ENCODE measurements around the gene PFKFB3. TPM values are rescaled to one million over a fixed set of nuclear protein-coding genes. Genes with fewer than 3 reads are reported as not detected.

PFKFB3 gene
- total and polyA plus RNA-seq, 4 donors, result 11.4 to 234 (median 66.3) TPM

DNA sequence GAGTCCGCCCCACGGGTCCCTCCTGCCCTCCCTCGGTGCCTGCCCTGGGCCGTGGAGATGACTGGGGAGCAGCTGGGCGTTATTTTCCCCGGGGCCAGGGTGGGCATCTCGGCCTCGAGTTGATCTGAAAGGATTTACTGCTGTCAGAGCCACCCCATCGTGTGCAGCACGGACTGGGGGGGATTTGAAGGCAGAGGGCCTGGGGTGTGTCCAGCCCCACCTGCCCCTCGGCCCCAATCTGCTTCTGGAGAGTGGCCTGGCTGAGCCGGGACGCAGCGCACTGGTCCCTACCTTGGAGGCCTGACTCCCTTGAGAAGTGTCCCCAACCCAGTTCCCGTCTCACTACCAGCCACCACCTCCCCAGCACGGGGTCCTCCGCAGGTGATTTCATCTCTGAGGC, 24.2 kb upstream of the PFKFB3 start:
- Histone ChIP-seq H3K4me1 (ENCODE audit: control insufficient read depth in 5 of 5, insufficient read depth in 5 of 5, low read length in 5 of 5) (peaks cover 0 to 17% (median 3%) of the 10 kb centered on the region in 5 donors), H3K4me3 (no peak overlapping the region), H3K27me3 (ENCODE audit: control insufficient read depth in 3 of 3, insufficient read depth in 3 of 3, low read length in 2 of 3) (no peaks in the 10 kb centered on the region), H3K9ac (ENCODE audit: insufficient read depth in 1 of 2, low read length in 2 of 2) (no peak overlapping the region), H3K9me3 (ENCODE audit: control insufficient read depth in 4 of 4, insufficient read depth in 3 of 4, low read length in 3 of 4) (no peaks in the 10 kb centered on the region), H3K27ac (ENCODE audit: low read depth in 1 of 2, low read length in 1 of 2) (no peak overlapping the region), H3K36me3 (ENCODE audit: control insufficient read depth in 4 of 4, insufficient read depth in 4 of 4, low read length in 4 of 4) (no peaks in the 10 kb centered on the region)
- WGBS, 2 donors, result 75 to 83% methylated on average over 15 to 17 of the region's 17 CpGs
- DNase-seq (no peak), ATAC-seq (ENCODE audit: insufficient read depth, low FRiP score) (no peak)
- TF ChIP-seq, protein P1, sequence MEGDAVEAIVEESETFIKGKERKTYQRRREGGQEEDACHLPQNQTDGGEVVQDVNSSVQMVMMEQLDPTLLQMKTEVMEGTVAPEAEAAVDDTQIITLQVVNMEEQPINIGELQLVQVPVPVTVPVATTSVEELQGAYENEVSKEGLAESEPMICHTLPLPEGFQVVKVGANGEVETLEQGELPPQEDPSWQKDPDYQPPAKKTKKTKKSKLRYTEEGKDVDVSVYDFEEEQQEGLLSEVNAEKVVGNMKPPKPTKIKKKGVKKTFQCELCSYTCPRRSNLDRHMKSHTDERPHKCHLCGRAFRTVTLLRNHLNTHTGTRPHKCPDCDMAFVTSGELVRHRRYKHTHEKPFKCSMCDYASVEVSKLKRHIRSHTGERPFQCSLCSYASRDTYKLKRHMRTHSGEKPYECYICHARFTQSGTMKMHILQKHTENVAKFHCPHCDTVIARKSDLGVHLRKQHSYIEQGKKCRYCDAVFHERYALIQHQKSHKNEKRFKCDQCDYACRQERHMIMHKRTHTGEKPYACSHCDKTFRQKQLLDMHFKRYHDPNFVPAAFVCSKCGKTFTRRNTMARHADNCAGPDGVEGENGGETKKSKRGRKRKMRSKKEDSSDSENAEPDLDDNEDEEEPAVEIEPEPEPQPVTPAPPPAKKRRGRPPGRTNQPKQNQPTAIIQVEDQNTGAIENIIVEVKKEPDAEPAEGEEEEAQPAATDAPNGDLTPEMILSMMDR (IDR thresholded peaks at IDR 0.05; ENCODE audit: control extremely low read depth, extremely low read depth), result no peak

DNA sequence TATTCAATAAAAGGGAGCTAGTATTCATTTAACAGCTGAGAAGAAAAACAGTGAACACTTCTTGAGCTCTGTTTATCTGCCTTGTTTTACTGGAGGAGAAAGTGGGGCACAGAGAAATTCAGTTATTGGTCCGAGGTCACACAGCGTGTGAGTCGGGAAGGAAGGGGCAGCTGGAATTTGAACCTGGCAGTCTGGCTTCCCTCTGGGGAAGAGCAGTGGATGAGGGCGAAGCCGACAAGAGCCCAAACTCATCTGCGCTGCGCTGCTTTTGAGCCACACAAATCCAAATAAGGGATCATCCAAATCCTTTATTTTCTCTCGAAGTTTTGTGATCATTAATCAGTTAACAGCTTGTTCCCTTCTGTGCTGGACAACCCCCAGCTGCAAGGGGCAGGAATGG, 23.7 kb upstream of the PFKFB3 start:
- H3K27me3 ChIP-seq (ENCODE audit: control insufficient read depth in 3 of 3, insufficient read depth in 3 of 3, low read length in 2 of 3), result no peaks in the 10 kb centered on the region

DNA sequence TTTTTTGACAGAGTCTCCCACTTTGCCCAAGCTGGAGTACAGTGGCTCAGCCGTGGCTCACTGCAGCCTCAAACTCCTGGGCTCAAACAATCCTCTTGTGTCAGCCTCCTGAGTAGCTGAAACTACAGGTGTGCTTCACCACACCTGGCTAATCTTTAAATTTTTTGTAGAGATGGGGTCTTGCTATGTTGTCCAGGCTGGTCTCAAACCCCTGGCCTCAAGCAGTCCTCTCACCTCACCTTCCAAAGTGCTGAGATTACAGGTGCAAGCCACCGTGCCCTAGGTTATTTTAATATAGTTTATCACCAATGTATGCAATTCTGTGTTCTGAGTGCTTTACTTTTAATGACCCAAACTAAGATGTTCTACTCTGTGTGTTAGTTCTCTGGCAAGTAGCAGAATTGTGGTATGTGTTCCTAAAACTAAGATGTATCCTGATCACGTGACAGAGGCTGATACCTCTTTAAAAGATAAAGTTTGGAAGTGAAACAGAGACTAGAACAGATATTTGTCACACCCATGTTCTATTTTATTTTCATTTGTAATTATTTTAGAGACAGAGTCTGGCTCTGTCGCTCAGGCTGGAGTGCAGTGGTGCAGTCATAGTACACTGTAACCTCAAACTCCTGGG, 22.1 kb upstream of the PFKFB3 start:
- DNase-seq (no peak), ATAC-seq (ENCODE audit: insufficient read depth, low FRiP score) (no peak)
- no peak overlapping the region for H3K27ac ChIP-seq (ENCODE audit: low read depth in 1 of 2, low read length in 1 of 2)
- TF ChIP-seq, protein P1 (IDR thresholded peaks at IDR 0.05; ENCODE audit: control extremely low read depth, extremely low read depth), result no peak
- no peaks in the 10 kb centered on the region for H3K36me3 ChIP-seq (ENCODE audit: control insufficient read depth in 4 of 4, insufficient read depth in 4 of 4, low read length in 4 of 4)
- no peak overlapping the region for H3K9ac ChIP-seq (ENCODE audit: insufficient read depth in 1 of 2, low read length in 2 of 2)
- no peaks in the 10 kb centered on the region for H3K27me3 ChIP-seq (ENCODE audit: control insufficient read depth in 3 of 3, insufficient read depth in 3 of 3, low read length in 2 of 3)
- 90 to 95% methylated on average over 4 of the region's 4 CpGs for WGBS, 2 donors
- H3K4me1 ChIP-seq (ENCODE audit: control insufficient read depth in 5 of 5, insufficient read depth in 5 of 5, low read length in 5 of 5), result peaks cover 0 to 17% (median 3%) of the 10 kb centered on the region in 5 donors
- H3K9me3 ChIP-seq (ENCODE audit: control insufficient read depth in 4 of 4, insufficient read depth in 3 of 4, low read length in 3 of 4), result no peaks in the 10 kb centered on the region
- H3K4me3 ChIP-seq, result no peak overlapping the region

More for the DNA sequence above, 23.7 kb upstream of the PFKFB3 start:
- Histone ChIP-seq H3K27ac (ENCODE audit: low read depth in 1 of 2, low read length in 1 of 2) (no peak overlapping the region), H3K4me1 (ENCODE audit: control insufficient read depth in 5 of 5, insufficient read depth in 5 of 5, low read length in 5 of 5) (peaks cover 0 to 17% (median 3%) of the 10 kb centered on the region in 5 donors), H3K4me3 (no peak overlapping the region), H3K9ac (ENCODE audit: insufficient read depth in 1 of 2, low read length in 2 of 2) (no peak overlapping the region), H3K36me3 (ENCODE audit: control insufficient read depth in 4 of 4, insufficient read depth in 4 of 4, low read length in 4 of 4) (no peaks in the 10 kb centered on the region), H3K9me3 (ENCODE audit: control insufficient read depth in 4 of 4, insufficient read depth in 3 of 4, low read length in 3 of 4) (no peaks in the 10 kb centered on the region)
- DNase-seq (peak; percentile 38 to 60 (median 47)), ATAC-seq (ENCODE audit: insufficient read depth, low FRiP score) (no peak)
- TF ChIP-seq, protein P1 (IDR thresholded peaks at IDR 0.05; ENCODE audit: control extremely low read depth, extremely low read depth), result no peak
- 74 to 83% methylated on average over 8 of the region's 8 CpGs for WGBS, 2 donors

DNA sequence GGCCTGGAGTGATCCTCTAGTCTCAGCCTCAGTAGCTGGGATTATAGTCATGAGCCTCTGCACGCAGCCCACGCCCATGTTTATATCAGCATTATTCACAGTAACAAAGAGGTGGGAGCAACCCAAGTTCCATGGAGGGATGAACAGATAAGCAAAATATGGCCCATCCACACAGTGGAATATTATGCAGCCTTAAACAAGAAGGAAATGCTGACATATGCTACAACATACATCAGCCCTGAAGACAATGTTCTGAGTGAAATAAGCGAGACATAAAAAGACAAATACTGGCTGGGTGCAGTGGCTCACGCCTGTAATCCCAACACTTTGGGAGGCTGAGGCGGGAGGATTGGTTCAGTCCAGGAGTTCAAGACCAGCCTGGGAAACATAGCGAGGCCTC, 21.5 kb upstream of the PFKFB3 start:
- no peak for DNase-seq
- Histone ChIP-seq H3K4me1 (ENCODE audit: control insufficient read depth in 5 of 5, insufficient read depth in 5 of 5, low read length in 5 of 5) (peaks cover 0 to 17% (median 3%) of the 10 kb centered on the region in 5 donors), H3K4me3 (no peak overlapping the region), H3K36me3 (ENCODE audit: control insufficient read depth in 4 of 4, insufficient read depth in 4 of 4, low read length in 4 of 4) (no peaks in the 10 kb centered on the region), H3K9ac (ENCODE audit: insufficient read depth in 1 of 2, low read length in 2 of 2) (no peak overlapping the region), H3K27ac (ENCODE audit: low read depth in 1 of 2, low read length in 1 of 2) (no peak overlapping the region), H3K9me3 (ENCODE audit: control insufficient read depth in 4 of 4, insufficient read depth in 3 of 4, low read length in 3 of 4) (no peaks in the 10 kb centered on the region), H3K27me3 (ENCODE audit: control insufficient read depth in 3 of 3, insufficient read depth in 3 of 3, low read length in 2 of 3) (no peaks in the 10 kb centered on the region)
- WGBS, 2 donors, result 97 to 99% methylated on average over 6 of the region's 6 CpGs
- ATAC-seq (ENCODE audit: insufficient read depth, low FRiP score), result no peak
- TF ChIP-seq, protein P1 (IDR thresholded peaks at IDR 0.05; ENCODE audit: control extremely low read depth, extremely low read depth), result no peak
